ENCODE measurements around the gene ENPEP. TPM values are rescaled to one million over a fixed set of nuclear protein-coding genes. Genes with fewer than 3 reads are reported as not detected.
"Not testable (repeated sequence)": the region's sequence is repeated elsewhere in the genome, so short reads cannot be mapped to it uniquely, and the experiment has no call there.

Gene ENPEP
- total RNA-seq, 1 experiment from 2014 or later = not detected

- H2AFZ ChIP-seq (ENCODE audit: low read length) = no peak overlapping the region
- no peak overlapping the region for H3K27ac ChIP-seq (ENCODE audit: low read length)
- DNase-seq = no peak
- TF ChIP-seq EZH2 (IDR thresholded peaks at IDR 0.05; ENCODE audit: low read length, unreplicated experiment) (no peak), CTCF (conservative IDR thresholded peaks at IDR 0.05; ENCODE audit: low read depth, low read length) (no peak), EZH2phosphoT487 (IDR thresholded peaks at IDR 0.05; ENCODE audit: borderline replicate concordance, low read length) (no peak)
- H3F3A ChIP-seq (ENCODE audit: low read length, unreplicated experiment) = no peaks in the 10 kb centered on the region
- CTCF ChIA-PET = no interaction called here
- H3K4me1 ChIP-seq (ENCODE audit: insufficient read depth, low read length) = peaks cover 13% of the 10 kb centered on the region
- H3K9me2 ChIP-seq (replicated peaks; ENCODE audit: low read length) = no peaks in the 10 kb centered on the region
- no peak for ATAC-seq
- H3K9me3 ChIP-seq (ENCODE audit: low read length) = no peaks in the 10 kb centered on the region
- H3K9ac ChIP-seq (ENCODE audit: low read length) = no peak overlapping the region
- H3K4me2 ChIP-seq (ENCODE audit: low read length) = no peak overlapping the region
- intact Hi-C loops (cut with micrococcal nuclease) = no loop called here
- POLR2A ChIA-PET (ENCODE audit: unreplicated experiment) = no interaction called here
- H3K36me3 ChIP-seq (ENCODE audit: low read depth, low read length) = no peaks in the 10 kb centered on the region
- H4K20me1 ChIP-seq (ENCODE audit: low read length) = no peaks in the 10 kb centered on the region
- H3K79me2 ChIP-seq (ENCODE audit: low read length) = no peaks in the 10 kb centered on the region
- no peak overlapping the region for H3K4me3 ChIP-seq (ENCODE audit: low read length)
- no peaks in the 10 kb centered on the region for H3K27me3 ChIP-seq (ENCODE audit: low read length)
- BruUV-seq (replicated peaks) = no TSS peak
Measured at GRCh38 chr4:110486256-110486655, 10.3 kb downstream of the ENPEP start.

- H3K4me3 ChIP-seq (ENCODE audit: low read length); H3K79me2 ChIP-seq (ENCODE audit: low read length); intact Hi-C loops (cut with micrococcal nuclease); CTCF ChIA-PET; H3K9ac ChIP-seq (ENCODE audit: low read length); H3K9me2 ChIP-seq (replicated peaks; ENCODE audit: low read length); H3K27me3 ChIP-seq (ENCODE audit: low read length); H3K36me3 ChIP-seq (ENCODE audit: low read depth, low read length); H4K20me1 ChIP-seq (ENCODE audit: low read length); H3K4me2 ChIP-seq (ENCODE audit: low read length); BruUV-seq (replicated peaks); H3K9me3 ChIP-seq (ENCODE audit: low read length); ATAC-seq; H2AFZ ChIP-seq (ENCODE audit: low read length); DNase-seq; H3F3A ChIP-seq (ENCODE audit: low read length, unreplicated experiment); POLR2A ChIA-PET (ENCODE audit: unreplicated experiment); H3K27ac ChIP-seq (ENCODE audit: low read length): not testable (repeated sequence)
- H3K4me1 ChIP-seq (ENCODE audit: insufficient read depth, low read length) = peaks cover 13% of the 10 kb centered on the region
Measured at GRCh38 chr4:110486850-110487249, 10.9 kb downstream of the ENPEP start.

GRCh38 chr4:110487873-110488272, 11.9 kb downstream of the ENPEP start:
- ATAC-seq = no peak
- H3K4me2 ChIP-seq (ENCODE audit: low read length) = peak overlapping the region; percentile 45
- BruUV-seq (replicated peaks) = no TSS peak

More at GRCh38 chr4:110487873-110488272, 11.9 kb downstream of the ENPEP start:
- TF ChIP-seq EZH2 (IDR thresholded peaks at IDR 0.05; ENCODE audit: low read length, unreplicated experiment) = no peak
- TF ChIP-seq CTCF (conservative IDR thresholded peaks at IDR 0.05; ENCODE audit: low read depth, low read length) = no peak
- TF ChIP-seq EZH2phosphoT487 (IDR thresholded peaks at IDR 0.05; ENCODE audit: borderline replicate concordance, low read length) = no peak
- peak; percentile 19 for DNase-seq
- intact Hi-C loops (cut with micrococcal nuclease) = no loop called here
- H3K27ac ChIP-seq (ENCODE audit: low read length) = no peak overlapping the region
- H3F3A ChIP-seq (ENCODE audit: low read length, unreplicated experiment) = no peaks in the 10 kb centered on the region
- CTCF ChIA-PET = no interaction called here
- H3K27me3 ChIP-seq (ENCODE audit: low read length) = 0 out of 2 replicates have a peak, but pooled peaks cover 4% of the 10 kb centered on the region
- H3K9ac ChIP-seq (ENCODE audit: low read length) = no peak overlapping the region
- no peak overlapping the region for H2AFZ ChIP-seq (ENCODE audit: low read length)
- no peaks in the 10 kb centered on the region for H3K79me2 ChIP-seq (ENCODE audit: low read length)
- POLR2A ChIA-PET (ENCODE audit: unreplicated experiment) = interaction anchor here (0.7 kb wide), 1 partner anchor 256 kb away, joined by 3 read pairs; no protein-coding TSS in a partner anchor
- peaks cover 13% of the 10 kb centered on the region for H3K4me1 ChIP-seq (ENCODE audit: insufficient read depth, low read length)
- no peaks in the 10 kb centered on the region for H3K9me2 ChIP-seq (replicated peaks; ENCODE audit: low read length)
- H3K9me3 ChIP-seq (ENCODE audit: low read length) = no peaks in the 10 kb centered on the region
- H3K36me3 ChIP-seq (ENCODE audit: low read depth, low read length) = no peaks in the 10 kb centered on the region
- no peaks in the 10 kb centered on the region for H4K20me1 ChIP-seq (ENCODE audit: low read length)
- H3K4me3 ChIP-seq (ENCODE audit: low read length) = no peak overlapping the region

Data from PC-3 (cell line).